HEK293 (cell line): Measurements from ENCODE around the gene KLHDC3.

Source experiments
- SP2 ChIP-seq: fragments of 450-650 bp; formaldehyde crosslinking; IDR thresholded peaks from 2 replicates; pipeline ENCODE4 v1.5.1; 2016; ENCODE audit warnings: missing biosample characterization, missing genetic modification characterization
- TF ChIP-seq, protein P1 (sequence below): fragments of 450-650 bp; formaldehyde crosslinking; IDR thresholded peaks from 2 replicates; pipeline ENCODE4 v1.5.1; 2016; ENCODE audit warnings: missing biosample characterization, missing genetic modification characterization

DNA sequence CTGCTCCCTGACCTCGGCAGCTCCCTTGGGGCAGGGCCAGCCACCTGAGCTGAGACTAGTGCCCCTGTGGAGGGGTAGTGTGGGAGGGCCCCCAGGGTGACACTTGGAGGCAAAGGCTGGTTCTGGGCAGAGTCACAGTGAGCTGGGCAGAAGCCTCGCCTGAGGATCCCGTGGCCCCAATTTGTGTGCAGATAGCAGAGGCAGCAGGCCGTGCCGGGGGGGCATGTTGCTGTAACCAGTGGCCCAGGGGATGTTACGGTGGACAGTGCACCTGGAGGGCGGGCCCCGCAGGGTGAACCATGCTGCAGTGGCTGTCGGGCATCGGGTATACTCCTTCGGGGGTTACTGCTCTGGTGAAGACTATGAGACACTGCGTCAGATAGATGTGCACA is 2.9 kb downstream of the KLHDC3 start:
- TF ChIP-seq SP2 (tag by site-specific recombination), result no peak
- TF ChIP-seq, protein P1, sequence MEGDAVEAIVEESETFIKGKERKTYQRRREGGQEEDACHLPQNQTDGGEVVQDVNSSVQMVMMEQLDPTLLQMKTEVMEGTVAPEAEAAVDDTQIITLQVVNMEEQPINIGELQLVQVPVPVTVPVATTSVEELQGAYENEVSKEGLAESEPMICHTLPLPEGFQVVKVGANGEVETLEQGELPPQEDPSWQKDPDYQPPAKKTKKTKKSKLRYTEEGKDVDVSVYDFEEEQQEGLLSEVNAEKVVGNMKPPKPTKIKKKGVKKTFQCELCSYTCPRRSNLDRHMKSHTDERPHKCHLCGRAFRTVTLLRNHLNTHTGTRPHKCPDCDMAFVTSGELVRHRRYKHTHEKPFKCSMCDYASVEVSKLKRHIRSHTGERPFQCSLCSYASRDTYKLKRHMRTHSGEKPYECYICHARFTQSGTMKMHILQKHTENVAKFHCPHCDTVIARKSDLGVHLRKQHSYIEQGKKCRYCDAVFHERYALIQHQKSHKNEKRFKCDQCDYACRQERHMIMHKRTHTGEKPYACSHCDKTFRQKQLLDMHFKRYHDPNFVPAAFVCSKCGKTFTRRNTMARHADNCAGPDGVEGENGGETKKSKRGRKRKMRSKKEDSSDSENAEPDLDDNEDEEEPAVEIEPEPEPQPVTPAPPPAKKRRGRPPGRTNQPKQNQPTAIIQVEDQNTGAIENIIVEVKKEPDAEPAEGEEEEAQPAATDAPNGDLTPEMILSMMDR (tag by site-specific recombination), result no peak
